Mononuclear cell (primary cell): ENCODE measurements around the gene STXBP1. TPM values are rescaled to one million over a fixed set of nuclear protein-coding genes. Genes with fewer than 3 reads are reported as not detected.

ENCODE experiments used
- H3K27me3 ChIP-seq: 2 replicates; pipeline ENCODE4 v1.6.0; 2011; ENCODE audit warnings: low read length, control low read depth; ENCODE audit not compliant: insufficient read depth
- H3K4me1 ChIP-seq: 2 replicates; pipeline ENCODE4 v1.5.1; 2011; ENCODE audit warnings: mild to moderate bottlenecking, low read length, control low read depth; ENCODE audit not compliant: insufficient read depth
- H3K4me3 ChIP-seq: 2 replicates; pipeline ENCODE4 v1.5.1; 2011; ENCODE audit warnings: mild to moderate bottlenecking, low read length, moderate library complexity
- H3K9me3 ChIP-seq: 2 replicates; pipeline ENCODE4 v1.5.1; 2011; ENCODE audit warnings: low read depth, mild to moderate bottlenecking, control low read depth, low read length
- total RNA-seq: library from RNA; depleted of rRNA; stranded (reverse); fragments of >200 nt; gene quantifications from one replicate; pipeline ENCODE4 v1.2.3, GENCODE V29; 2012

STXBP1 gene
- total RNA-seq, 1 donor, result 2.0 TPM

GRCh38 chr9:127700140-127700539 lies 88.1 kb downstream of the STXBP1 start:
- H3K4me1 ChIP-seq, result peaks cover 4% of the 10 kb centered on the region
- H3K27me3 ChIP-seq, result no peaks in the 10 kb centered on the region
- no peaks in the 10 kb centered on the region for H3K9me3 ChIP-seq
- no peak overlapping the region for H3K4me3 ChIP-seq

- peaks cover 4% of the 10 kb centered on the region for H3K4me1 ChIP-seq
- no peaks in the 10 kb centered on the region for H3K27me3 ChIP-seq
- no peak overlapping the region for H3K4me3 ChIP-seq
- no peaks in the 10 kb centered on the region for H3K9me3 ChIP-seq
Observed at GRCh38 chr9:127700594-127701255, 88.6 kb downstream of the STXBP1 start.

- H3K9me3 ChIP-seq, result no peaks in the 10 kb centered on the region
Observed at GRCh38 chr9:127703289-127703946, 91.3 kb downstream of the STXBP1 start.

GRCh38 chr9:127705577-127706379 lies 93.7 kb downstream of the STXBP1 start:
- Histone ChIP-seq H3K4me1 (no peaks in the 10 kb centered on the region), H3K9me3 (no peaks in the 10 kb centered on the region), H3K4me3 (no peak overlapping the region), H3K27me3 (no peaks in the 10 kb centered on the region)

More at GRCh38 chr9:127703289-127703946, 91.3 kb downstream of the STXBP1 start:
- Histone ChIP-seq H3K4me3 (no peak overlapping the region), H3K27me3 (no peaks in the 10 kb centered on the region), H3K4me1 (peaks cover 4% of the 10 kb centered on the region)

GRCh38 chr9:127706836-127707241 lies 94.8 kb downstream of the STXBP1 start, which contains the start of gene CFAP157:
Gene CFAP157 (plus strand): TSS chr9:127706988. CDS start chr9:127707032, 44 bp downstream.
- no peaks in the 10 kb centered on the region for H3K27me3 ChIP-seq
- H3K4me3 ChIP-seq, result no peak within 1 kb of the TSS
- no peaks in the 10 kb centered on the region for H3K9me3 ChIP-seq

GRCh38 chr9:127707766-127708165 lies 95.7 kb downstream of the STXBP1 start:
- peaks cover 7% of the 10 kb centered on the region for H3K4me1 ChIP-seq
- H3K27me3 ChIP-seq, result no peaks in the 10 kb centered on the region
- no peaks in the 10 kb centered on the region for H3K9me3 ChIP-seq
- no peak overlapping the region for H3K4me3 ChIP-seq

More at GRCh38 chr9:127706836-127707241, 94.8 kb downstream of the STXBP1 start, which contains the start of gene CFAP157:
- H3K4me1 ChIP-seq, result peaks cover 7% of the 10 kb centered on the region

GRCh38 chr9:127708952-127709587 lies 97.0 kb downstream of the STXBP1 start:
- Histone ChIP-seq H3K4me1 (peaks cover 8% of the 10 kb centered on the region), H3K9me3 (no peaks in the 10 kb centered on the region), H3K27me3 (no peaks in the 10 kb centered on the region), H3K4me3 (no peak overlapping the region)

GRCh38 chr9:127710204-127710783 lies 98.2 kb downstream of the STXBP1 start:
- Histone ChIP-seq H3K4me3 (no peak overlapping the region), H3K4me1 (peaks cover 14% of the 10 kb centered on the region), H3K9me3 (no peaks in the 10 kb centered on the region), H3K27me3 (no peaks in the 10 kb centered on the region)

GRCh38 chr9:127711226-127711701 lies 99.2 kb downstream of the STXBP1 start:
- H3K9me3 ChIP-seq, result no peaks in the 10 kb centered on the region
- H3K27me3 ChIP-seq, result no peaks in the 10 kb centered on the region
- no peak overlapping the region for H3K4me3 ChIP-seq
- H3K4me1 ChIP-seq, result peaks cover 18% of the 10 kb centered on the region

- Histone ChIP-seq H3K9me3 (no peaks in the 10 kb centered on the region), H3K27me3 (no peaks in the 10 kb centered on the region), H3K4me3 (no peak overlapping the region), H3K4me1 (peaks cover 20% of the 10 kb centered on the region)
Observed at GRCh38 chr9:127711831-127712274, 99.8 kb downstream of the STXBP1 start.

GRCh38 chr9:127712371-127712770 lies 100.3 kb downstream of the STXBP1 start:
- Histone ChIP-seq H3K4me3 (no peak overlapping the region), H3K4me1 (peaks cover 20% of the 10 kb centered on the region), H3K27me3 (no peaks in the 10 kb centered on the region), H3K9me3 (no peaks in the 10 kb centered on the region)

- peaks cover 20% of the 10 kb centered on the region for H3K4me1 ChIP-seq
- no peaks in the 10 kb centered on the region for H3K9me3 ChIP-seq
- H3K4me3 ChIP-seq, result no peak overlapping the region
- H3K27me3 ChIP-seq, result no peaks in the 10 kb centered on the region
Observed at GRCh38 chr9:127712867-127713266, 100.8 kb downstream of the STXBP1 start.

GRCh38 chr9:127714020-127714750 lies 102.1 kb downstream of the STXBP1 start:
- H3K27me3 ChIP-seq, result no peaks in the 10 kb centered on the region
- peaks cover 27% of the 10 kb centered on the region for H3K4me1 ChIP-seq
- H3K9me3 ChIP-seq, result no peaks in the 10 kb centered on the region
- no peak overlapping the region for H3K4me3 ChIP-seq
